SU-DHL-6 (cell line): ENCODE data around the gene DBX1.
"Not testable (repeated sequence)": the region's sequence is repeated elsewhere in the genome, so short reads cannot be mapped to it uniquely, and the experiment has no call there.

ENCODE experiments used
- EZH2phosphoT487 ChIP-seq: fragments of 200-600 bp; sonication (generic), shearing (Covaris generic); conservative IDR thresholded peaks from 2 replicates; pipeline ENCODE4 v1.6.1; 2018; ENCODE audit warnings: mild to moderate bottlenecking, antibody characterized with exemption, low read length, moderate library complexity, mixed read lengths
- TF ChIP-seq, protein P1 (sequence below): fragments of 200-600 bp; sonication (generic); IDR thresholded peaks from one replicate; pipeline ENCODE4 v1.5.1; 2017; ENCODE audit warnings: antibody characterized with exemption, mild to moderate bottlenecking, low read length, moderate library complexity; ENCODE audit not compliant: insufficient read depth, poor library complexity, severe bottlenecking

DNA sequence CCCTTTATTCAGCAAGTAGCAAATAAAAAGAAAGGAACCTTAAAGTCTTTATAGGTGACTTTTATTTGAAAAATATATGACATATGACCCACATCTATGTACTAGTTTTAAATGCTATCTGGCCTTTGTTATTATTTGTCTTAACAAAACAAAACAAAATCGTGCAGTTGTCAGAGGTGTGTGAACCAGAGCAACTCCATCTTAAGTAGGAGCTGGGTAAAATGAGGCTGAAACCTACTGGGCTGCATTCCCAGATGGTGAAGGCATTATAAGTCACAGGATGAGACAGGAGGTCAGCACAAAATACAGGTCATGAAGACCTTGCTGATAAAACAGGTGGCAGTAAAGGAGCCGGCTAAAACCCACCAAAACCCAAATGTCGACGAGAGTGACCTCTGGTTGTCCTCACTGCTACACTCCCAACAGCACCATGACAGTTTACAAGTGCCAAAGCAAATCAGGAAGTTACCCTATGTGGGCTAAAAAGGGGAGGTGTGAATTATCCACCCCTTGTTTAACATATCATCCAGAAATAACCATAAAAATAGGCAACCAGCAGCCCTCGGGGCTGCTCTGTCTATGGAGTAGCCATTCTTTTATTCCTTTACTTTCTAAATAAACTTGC, 40.2 kb upstream of the DBX1 start:
- TF ChIP-seq, protein P1, sequence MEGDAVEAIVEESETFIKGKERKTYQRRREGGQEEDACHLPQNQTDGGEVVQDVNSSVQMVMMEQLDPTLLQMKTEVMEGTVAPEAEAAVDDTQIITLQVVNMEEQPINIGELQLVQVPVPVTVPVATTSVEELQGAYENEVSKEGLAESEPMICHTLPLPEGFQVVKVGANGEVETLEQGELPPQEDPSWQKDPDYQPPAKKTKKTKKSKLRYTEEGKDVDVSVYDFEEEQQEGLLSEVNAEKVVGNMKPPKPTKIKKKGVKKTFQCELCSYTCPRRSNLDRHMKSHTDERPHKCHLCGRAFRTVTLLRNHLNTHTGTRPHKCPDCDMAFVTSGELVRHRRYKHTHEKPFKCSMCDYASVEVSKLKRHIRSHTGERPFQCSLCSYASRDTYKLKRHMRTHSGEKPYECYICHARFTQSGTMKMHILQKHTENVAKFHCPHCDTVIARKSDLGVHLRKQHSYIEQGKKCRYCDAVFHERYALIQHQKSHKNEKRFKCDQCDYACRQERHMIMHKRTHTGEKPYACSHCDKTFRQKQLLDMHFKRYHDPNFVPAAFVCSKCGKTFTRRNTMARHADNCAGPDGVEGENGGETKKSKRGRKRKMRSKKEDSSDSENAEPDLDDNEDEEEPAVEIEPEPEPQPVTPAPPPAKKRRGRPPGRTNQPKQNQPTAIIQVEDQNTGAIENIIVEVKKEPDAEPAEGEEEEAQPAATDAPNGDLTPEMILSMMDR = not testable (repeated sequence)
- not testable (repeated sequence) for TF ChIP-seq EZH2phosphoT487
